GM12878 (cell line): ENCODE measurements around the gene BRD9. TPM values are rescaled to one million over a fixed set of nuclear protein-coding genes. Genes with fewer than 3 reads are reported as not detected.

Experiments used
- ATAC-seq: fragments of 200-7000 bp; cut with Tn5 transposase; 3 replicates; pipeline ENCODE4 v1.9.1; 2020; ENCODE audit warnings: mild to moderate bottlenecking, moderate library complexity
- BruUV-seq: library from RNA; stranded (reverse); fragments of 400-500 nt; replicated peaks from 2 replicates; lab custom pipeline; 2021; lab: Mats Ljungman, UMichigan
- CTCF ChIA-PET: fragments of 300-600 bp; sonication (Branson Sonifier 250); formaldehyde crosslinking; extraction: SDS; loops from one replicate; lab custom pipeline; 2021; ENCODE audit warnings: inconsistent platforms; lab: Yijun Ruan, JAX
- POLR2A ChIA-PET: fragments of 350-600 bp; formaldehyde crosslinking; extraction: SDS; loops from one replicate; lab custom pipeline; 2021; ENCODE audit warnings: inconsistent platforms; lab: Charles Lee
- RAD21 ChIA-PET: fragments of 300-600 bp; sonication (Branson Sonifier 250); formaldehyde crosslinking; loops from one replicate; lab custom pipeline; 2023; ENCODE audit warnings: antibody characterized with exemption; ENCODE audit not compliant: unreplicated experiment; lab: Charles Lee
- SMC1A ChIA-PET: fragments of 300-600 bp; sonication (Branson Sonifier 250); formaldehyde crosslinking; loops from one replicate; lab custom pipeline; 2023; ENCODE audit not compliant: unreplicated experiment, uncharacterized antibody; lab: Charles Lee
- DNase-seq: peaks from one replicate; pipeline ENCODE4 v3.0.0-alpha.2; 2011; ENCODE audit warnings: low read depth, low spot score
- FAIRE-seq: peaks from 3 replicates; lab custom pipeline; 2011; peaks lifted over from hg19 to GRCh38; lab: Jason Lieb, UNC
- H2AFZ ChIP-seq: 2 replicates; pipeline ENCODE4 v1.6.0; 2011; ENCODE audit warnings: low read depth, low read length, control low read depth; ENCODE audit not compliant: control insufficient read depth
- H3K27ac ChIP-seq: 2 replicates; pipeline ENCODE4 v1.5.1; 2011; ENCODE audit warnings: control low read depth; ENCODE audit not compliant: control insufficient read depth, insufficient read depth
- H3K27me3 ChIP-seq, 2 experiments: replicated peaks in 1 of 2; 2 replicates each; pipeline versions ENCODE4 v1.6.0 to v1.6.1; 2011; ENCODE audit warnings: low read length in 1 of 2; ENCODE audit not compliant: control insufficient read depth in 2 of 2, insufficient read depth in 2 of 2
- H3K36me3 ChIP-seq, 2 experiments: 2 replicates each; pipeline ENCODE4 v1.5.1; 2011; ENCODE audit warnings: low read length in 1 of 2; ENCODE audit not compliant: control insufficient read depth in 2 of 2, insufficient read depth in 2 of 2
- H3K4me1 ChIP-seq: 2 replicates; pipeline ENCODE4 v1.6.1; 2011; ENCODE audit warnings: mild to moderate bottlenecking, low read length, moderate library complexity, mixed read lengths; ENCODE audit not compliant: control insufficient read depth, insufficient read depth
- H3K4me2 ChIP-seq: 2 replicates; pipeline ENCODE4 v1.6.0; 2011; ENCODE audit warnings: control low read depth; ENCODE audit not compliant: control insufficient read depth, insufficient read depth
- H3K4me3 ChIP-seq: fragments of 200-600 bp; sonication (generic); 2 replicates; pipeline ENCODE4 v1.5.1; 2016
- H3K79me2 ChIP-seq: 2 replicates; pipeline ENCODE4 v1.6.0; 2011; ENCODE audit warnings: low read length; ENCODE audit not compliant: control insufficient read depth, insufficient read depth
- H3K9ac ChIP-seq: 2 replicates; pipeline ENCODE4 v1.8.0; 2011; ENCODE audit warnings: low read length, control low read depth, mixed read lengths; ENCODE audit not compliant: control insufficient read depth, insufficient read depth
- H3K9me3 ChIP-seq: replicated peaks from 3 replicates; pipeline ENCODE4 v1.5.1; 2011; ENCODE audit warnings: mild to moderate bottlenecking, low read length; ENCODE audit not compliant: control insufficient read depth, insufficient read depth
- H4K20me1 ChIP-seq: 2 replicates; pipeline ENCODE4 v1.6.0; 2011; ENCODE audit not compliant: control insufficient read depth, insufficient read depth
- CBX3 ChIP-seq: fragments of 200-600 bp; sonication (generic); IDR thresholded peaks from 2 replicates; pipeline ENCODE4 v1.6.1; 2016; ENCODE audit warnings: low read depth, borderline replicate concordance
- IRF3 ChIP-seq: fragments of 450-650 bp; IDR thresholded peaks from 2 replicates; pipeline ENCODE4 v1.6.1; 2014; ENCODE audit warnings: mild to moderate bottlenecking
- IRF5 ChIP-seq: fragments of 450-650 bp; IDR thresholded peaks from 2 replicates; pipeline ENCODE4 v1.6.1; 2017; ENCODE audit warnings: borderline replicate concordance
- NFYA ChIP-seq: IDR thresholded peaks from 2 replicates; pipeline ENCODE4 v1.6.1; 2011; ENCODE audit warnings: low read depth, mild to moderate bottlenecking, low read length, improper control_type of control experiment, borderline replicate concordance
- PML ChIP-seq: IDR thresholded peaks from 2 replicates; pipeline ENCODE4 v1.6.1; 2012; ENCODE audit warnings: low read length, inconsistent platforms
- POLR2A ChIP-seq: IDR thresholded peaks from 2 replicates; pipeline ENCODE4 v1.6.1; 2011; ENCODE audit warnings: low read depth, mild to moderate bottlenecking, low read length
- SMAD1 ChIP-seq: fragments of 450-650 bp; IDR thresholded peaks from 2 replicates; pipeline ENCODE4 v1.6.1; 2018; ENCODE audit warnings: mild to moderate bottlenecking, low read depth; ENCODE audit not compliant: partially characterized antibody
- USF2 ChIP-seq: IDR thresholded peaks from 2 replicates; pipeline ENCODE4 v1.6.1; 2011; ENCODE audit warnings: low read depth, low read length, improper control_type of control experiment, borderline replicate concordance
- WGBS: methylation state at CpG from one replicate; pipeline ENCODE4 v1.1.6; 2016; ENCODE audit warnings: low lambda C conversion rate; ENCODE audit not compliant: insufficient replicate concordance, insufficient coverage; ENCODE audit errors: missing lambda C conversion rate; 5-methylcytosine and 5-hydroxymethylcytosine counted together
- in situ Hi-C: fragments of 300-500 bp; cut with MboI; formaldehyde crosslinking; loops from 9 replicates; pipeline ENCODE4 v1.14.3; 2018; ENCODE audit warnings: mixed read lengths
- intact Hi-C: fragments of 100-400 bp; cut with micrococcal nuclease; formaldehyde crosslinking; loops from one replicate; pipeline ENCODE4 v1.14.2; 2022; ENCODE audit not compliant: unreplicated experiment
- polyA plus RNA-seq, 11 experiments: library from polyadenylated mRNA; depleted of rRNA in 4 of 11; unstranded in 6 of 11; stranded (reverse) in 5 of 11; fragments of >200 nt; fragmentation: Nextera tagmentation in 4 of 11; fragmentation: Illumina TruSeq in 1 of 11; extraction: Ambion mirVana in 4 of 11; extraction: Trizol in 1 of 11; gene quantifications; 1 replicate in 1 of 11; 2 replicates in 10 of 11; pipeline versions ENCODE4 v1.2.1 to v1.2.3, GENCODE V29; 2011 to 2016; ENCODE audit warnings: inconsistent platforms in 2 of 11, missing spikeins in 2 of 11, low read depth in 1 of 11
- total RNA-seq, 4 experiments: library from RNA; depleted of rRNA in 3 of 4; stranded (reverse); fragments of >200 nt in 3 of 4; fragmentation: Illumina TruSeq in 1 of 4; extraction: Trizol in 1 of 4; gene quantifications; 2 replicates each; pipeline versions ENCODE4 v1.2.1 to v1.2.3, GENCODE V29; 2013 to 2021

BRD9 gene
- total and polyA plus RNA-seq, 10 of the 15 experiments (the other 5 are each of a cell fraction or from before 2014, with no cell fraction given) = 2.0 to 48.6 (median 32.4) TPM

- H3K27ac ChIP-seq = no peak overlapping the region
- ATAC-seq = peak; percentile 16
- H3K9ac ChIP-seq = no peak overlapping the region
These were observed 30.9 kb downstream of the BRD9 start for GRCh38 chr5:861442-862366.

More at GRCh38 chr5:861442-862366, 30.9 kb downstream of the BRD9 start:
- RAD21 ChIA-PET = no interaction called here
- no peaks in the 10 kb centered on the region for H3K79me2 ChIP-seq
- POLR2A ChIA-PET = no interaction called here
- 78% methylated on average over 20 of the region's 22 CpGs for WGBS
- no peak overlapping the region for H3K4me3 ChIP-seq
- TF ChIP-seq CBX3 (no peak), NFYA (no peak), POLR2A (peak; percentile 70), PML (peak; percentile 17; the same call in 1 of the 2 replicates), IRF3 (no peak), USF2 (no peak), SMAD1 (no peak), IRF5 (no peak)
- DNase-seq (no peak), FAIRE-seq (no peak)
- H3K4me2 ChIP-seq = no peak overlapping the region
- no peaks in the 10 kb centered on the region for H3K27me3 ChIP-seq
- SMC1A ChIA-PET = no interaction called here
- no peak overlapping the region for H2AFZ ChIP-seq
- CTCF ChIA-PET = no interaction called here
- H3K36me3 ChIP-seq = peaks cover 10 to 20% of the 10 kb centered on the region in 2 experiments; a peak in 3 of 4 replicates
- intact Hi-C loops = no loop called here
- no peaks in the 10 kb centered on the region for H3K4me1 ChIP-seq
- BruUV-seq = no TSS peak
- in situ Hi-C loops = no loop called here
- no peaks in the 10 kb centered on the region for H4K20me1 ChIP-seq
- no peaks in the 10 kb centered on the region for H3K9me3 ChIP-seq
